A549 (cell line): ENCODE measurements around the gene ADGRL3. TPM values are rescaled to one million over a fixed set of nuclear protein-coding genes. Genes with fewer than 3 reads are reported as not detected.

ENCODE experiments used
- ATAC-seq, 2 experiments: fragments of 200-7000 bp in 1 of 2; fragments of >200 bp in 1 of 2; cut with Nextera tagmentation in 1 of 2; cut with Tn5 transposase in 1 of 2; 3 replicates each; pipeline versions ENCODE4 v1.8.0 to v1.9.1; 2018 to 2020; ENCODE audit warnings: mild to moderate bottlenecking in 1 of 2, moderate library complexity in 1 of 2
- CTCF ChIA-PET: fragments of 300-600 bp; sonication (Branson Sonifier 250); formaldehyde crosslinking; extraction: SDS; loops from one replicate; lab custom pipeline; 2021; ENCODE audit warnings: antibody characterized with exemption, inconsistent platforms; lab: Yijun Ruan, JAX
- POLR2A ChIA-PET: fragments of 350-600 bp; formaldehyde crosslinking; extraction: SDS; loops from one replicate; lab custom pipeline; 2021; ENCODE audit warnings: antibody characterized with exemption, inconsistent platforms; lab: Yijun Ruan, JAX
- DNase-seq, 2 experiments: peaks; one replicate each; pipeline versions ENCODE4 v3.0.0 to v3.0.0-alpha.2; 2011 to 2016; ENCODE audit warnings: low read depth in 1 of 2, low spot score in 1 of 2
- FAIRE-seq: peaks from 2 replicates; lab custom pipeline; 2011; peaks lifted over from hg19 to GRCh38; lab: Jason Lieb, UNC
- H3K27ac ChIP-seq, 2 experiments: fragments of >200 bp; sonication (Bioruptor Twin); formaldehyde crosslinking; 3 replicates each; pipeline ENCODE4 v1.5.1; 2016 to 2017
- H3K4me1 ChIP-seq: fragments of >200 bp; sonication (Bioruptor Twin); formaldehyde crosslinking; 3 replicates; pipeline ENCODE4 v1.6.1; 2016
- H3K4me2 ChIP-seq: fragments of >200 bp; sonication (Bioruptor Twin); formaldehyde crosslinking; 3 replicates; pipeline ENCODE4 v1.6.1; 2016
- H3K4me3 ChIP-seq: fragments of >200 bp; sonication (Bioruptor Twin); formaldehyde crosslinking; 3 replicates; pipeline ENCODE4 v1.5.1; 2016
- H3K9me3 ChIP-seq: fragments of >200 bp; sonication (Bioruptor Twin); formaldehyde crosslinking; 3 replicates; pipeline ENCODE4 v1.6.1; 2016
- CBX2 ChIP-seq: fragments of 200-600 bp; sonication (generic); IDR thresholded peaks from 2 replicates; pipeline ENCODE4 v1.6.1; 2016; ENCODE audit warnings: low read depth, mild to moderate bottlenecking, borderline replicate concordance
- CBX8 ChIP-seq: fragments of 200-600 bp; sonication (generic); IDR thresholded peaks from 2 replicates; pipeline ENCODE4 v1.6.1; 2016
- CHD2 ChIP-seq: fragments of 150-350 bp; IDR thresholded peaks from 2 replicates; pipeline ENCODE4 v1.6.1; 2014; ENCODE audit warnings: low read length; ENCODE audit not compliant: partially characterized antibody
- EHF ChIP-seq: fragments of 250-450 bp; sonication (Bioruptor Pico); IDR thresholded peaks from 2 replicates; pipeline ENCODE4 v1.5.0; 2020; ENCODE audit warnings: mild to moderate bottlenecking
- ESRRA ChIP-seq: fragments of 150-350 bp; IDR thresholded peaks from 2 replicates; pipeline ENCODE4 v1.6.1; 2014; ENCODE audit warnings: mild to moderate bottlenecking, low read length, borderline replicate concordance
- FOSB ChIP-seq: fragments of 250-450 bp; sonication (Bioruptor Pico); IDR thresholded peaks from 2 replicates; pipeline ENCODE4 v1.5.0; 2020; ENCODE audit warnings: mild to moderate bottlenecking, moderate library complexity
- FOXS1 ChIP-seq: fragments of 250-450 bp; sonication (Bioruptor Pico); IDR thresholded peaks from 2 replicates; pipeline ENCODE4 v1.5.0; 2020; ENCODE audit warnings: mild to moderate bottlenecking, moderate library complexity
- HDAC2 ChIP-seq: fragments of 200-600 bp; sonication (generic); IDR thresholded peaks from 2 replicates; pipeline ENCODE4 v1.6.1; 2016
- HEYL ChIP-seq: fragments of 250-450 bp; sonication (Bioruptor Pico); IDR thresholded peaks from 2 replicates; pipeline ENCODE4 v1.8.0; 2021; ENCODE audit warnings: mild to moderate bottlenecking, moderate library complexity
- JUNB ChIP-seq: fragments of >200 bp; sonication (Bioruptor Twin); formaldehyde crosslinking; IDR thresholded peaks from 2 replicates; pipeline ENCODE4 v1.6.1; 2016
- KDM1A ChIP-seq: fragments of 200-600 bp; sonication (generic); IDR thresholded peaks from 2 replicates; pipeline ENCODE4 v1.6.1; 2016; ENCODE audit warnings: low read depth, mild to moderate bottlenecking
- MAFK ChIP-seq: fragments of 450-650 bp; IDR thresholded peaks from 2 replicates; pipeline ENCODE4 v1.6.1; 2014; ENCODE audit not compliant: partially characterized antibody
- MYC ChIP-seq: IDR thresholded peaks from 2 replicates; pipeline ENCODE4 v1.6.1; 2012; ENCODE audit warnings: mild to moderate bottlenecking, inconsistent platforms, low read length, improper control_type of control experiment, borderline replicate concordance
- NFE2L2 ChIP-seq: fragments of 150-350 bp; conservative IDR thresholded peaks from 2 replicates; pipeline ENCODE4 v1.6.1; 2014; ENCODE audit warnings: low read length
- NPAS2 ChIP-seq: fragments of 250-450 bp; sonication (Bioruptor Pico); IDR thresholded peaks from 2 replicates; pipeline ENCODE4 v1.8.0; 2022; ENCODE audit warnings: mild to moderate bottlenecking, moderate library complexity, borderline replicate concordance
- NR3C1 ChIP-seq: fragments of >200 bp; sonication (Bioruptor Twin); formaldehyde crosslinking; IDR thresholded peaks from 3 replicates; pipeline ENCODE4 v1.6.1; 2017
- POLR2AphosphoS2 ChIP-seq: conservative IDR thresholded peaks from 2 replicates; pipeline ENCODE4 v1.6.1; 2012; ENCODE audit warnings: low read length, improper control_type of control experiment, inconsistent platforms
- RAD21 ChIP-seq, 2 experiments: fragments of >200 bp in 1 of 2; sonication (Bioruptor Twin) in 1 of 2; formaldehyde crosslinking in 1 of 2; IDR thresholded peaks in 1 of 2; conservative IDR thresholded peaks in 1 of 2; 2 replicates in 1 of 2; 3 replicates in 1 of 2; pipeline ENCODE4 v1.6.1; 2012 to 2018; ENCODE audit warnings: inconsistent platforms in 1 of 2
- RFX5 ChIP-seq: fragments of 450-650 bp; IDR thresholded peaks from 2 replicates; pipeline ENCODE4 v1.7.1; 2014; ENCODE audit warnings: antibody characterized with exemption, mild to moderate bottlenecking, moderate library complexity
- SMC3 ChIP-seq: fragments of >200 bp; sonication (Bioruptor Twin); formaldehyde crosslinking; IDR thresholded peaks from 3 replicates; pipeline ENCODE4 v1.6.1; 2018; ENCODE audit warnings: inconsistent platforms
- SREBF2 ChIP-seq: fragments of 450-650 bp; IDR thresholded peaks from 2 replicates; pipeline ENCODE4 v1.6.1; 2014; ENCODE audit warnings: mild to moderate bottlenecking, moderate library complexity
- TFCP2L1 ChIP-seq: fragments of 250-450 bp; sonication (Bioruptor Pico); IDR thresholded peaks from 2 replicates; pipeline ENCODE4 v1.5.0; 2021; ENCODE audit warnings: mild to moderate bottlenecking
- ZFP36 ChIP-seq: fragments of 450-650 bp; IDR thresholded peaks from 2 replicates; pipeline ENCODE4 v1.6.1; 2014; ENCODE audit warnings: borderline replicate concordance; ENCODE audit not compliant: partially characterized antibody
- ZNF302 ChIP-seq: fragments of 250-450 bp; sonication (Bioruptor Pico); IDR thresholded peaks from 2 replicates; pipeline ENCODE4 v1.9.0; 2021; ENCODE audit warnings: inconsistent platforms, mild to moderate bottlenecking, moderate library complexity
- WGBS: methylation state at CpG from one replicate; pipeline ENCODE4 v1.1.6; 2017; ENCODE audit errors: missing lambda C conversion rate; 5-methylcytosine and 5-hydroxymethylcytosine counted together
- polyA plus RNA-seq, 4 experiments: library from polyadenylated mRNA; depleted of rRNA in 3 of 4; stranded (reverse); fragments of >200 nt; fragmentation: RNase III in 1 of 4; extraction: RNeasy Plus Mini Kit Qiagen cat#74134 plus additional on column Dnase treatment in 1 of 4; gene quantifications; 2 replicates in 3 of 4; 3 replicates in 1 of 4; pipeline ENCODE4 v1.2.3, GENCODE V29; 2011 to 2017
- TF ChIP-seq, protein P1 (sequence below): fragments of 450-650 bp; IDR thresholded peaks from 2 replicates; pipeline ENCODE4 v1.6.1; 2014; ENCODE audit warnings: antibody characterized with exemption
- TF ChIP-seq, protein P2 (sequence below): fragments of >200 bp; sonication (Bioruptor Twin); formaldehyde crosslinking; IDR thresholded peaks from 3 replicates; pipeline ENCODE4 v1.6.1; 2016
- TF ChIP-seq, protein P3 (sequence below): IDR thresholded peaks from 2 replicates; pipeline ENCODE4 v1.6.1; 2012

ADGRL3 gene
- polyA plus RNA-seq, 2 of the 4 experiments (the other 2 are of a cell fraction), result 0.05 to 0.12 TPM

DNA sequence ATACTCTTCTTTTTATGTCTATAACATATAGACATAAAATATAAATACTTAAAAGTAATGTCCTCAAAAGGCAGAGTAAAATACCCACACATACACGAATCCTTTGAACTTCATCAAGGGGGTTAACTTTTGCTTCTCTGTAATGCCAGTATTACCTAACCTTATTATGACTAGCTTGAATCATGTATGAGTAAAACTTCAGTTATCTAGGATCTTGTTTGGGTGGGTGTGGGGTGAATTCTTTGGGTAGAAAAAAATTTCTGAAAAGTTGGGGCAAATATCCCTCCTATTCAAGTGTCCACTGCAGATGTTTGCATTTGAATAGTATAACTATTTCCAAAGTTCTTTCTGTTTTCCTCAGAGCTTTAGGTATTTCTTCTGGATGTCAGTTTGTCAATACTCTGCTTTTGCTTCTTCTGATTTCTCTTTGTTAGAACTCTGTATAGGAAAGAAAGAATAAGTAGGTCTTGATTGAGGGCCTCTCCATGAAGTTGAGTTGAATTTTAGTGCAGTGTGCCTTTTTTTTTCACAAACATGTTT lies 173.8 kb downstream of the ADGRL3 start:
- no peak overlapping the region for H3K4me3 ChIP-seq
- no peak for FAIRE-seq
- no peaks in the 10 kb centered on the region for H3K4me1 ChIP-seq
- peak in 1 of 2 experiments; percentile 1 for DNase-seq
- no peak overlapping the region for H3K4me2 ChIP-seq
- H3K9me3 ChIP-seq, result no peaks in the 10 kb centered on the region
- CTCF ChIA-PET, result no interaction called here
- TF ChIP-seq NPAS2 (CRISPR knock-in tag), result no peak
- TF ChIP-seq, protein P1, sequence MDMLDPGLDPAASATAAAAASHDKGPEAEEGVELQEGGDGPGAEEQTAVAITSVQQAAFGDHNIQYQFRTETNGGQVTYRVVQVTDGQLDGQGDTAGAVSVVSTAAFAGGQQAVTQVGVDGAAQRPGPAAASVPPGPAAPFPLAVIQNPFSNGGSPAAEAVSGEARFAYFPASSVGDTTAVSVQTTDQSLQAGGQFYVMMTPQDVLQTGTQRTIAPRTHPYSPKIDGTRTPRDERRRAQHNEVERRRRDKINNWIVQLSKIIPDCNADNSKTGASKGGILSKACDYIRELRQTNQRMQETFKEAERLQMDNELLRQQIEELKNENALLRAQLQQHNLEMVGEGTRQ, result no peak
- no peak for TF ChIP-seq JUNB
- no peak for TF ChIP-seq HEYL
- no peak for TF ChIP-seq KDM1A
- no peak for TF ChIP-seq MYC
- no peak for TF ChIP-seq SMC3
- no peak for TF ChIP-seq NR3C1
- no peak for TF ChIP-seq ESRRA
- TF ChIP-seq SREBF2, result no peak
- no peak for TF ChIP-seq MAFK
- no peak for TF ChIP-seq CBX2
- H3K27ac ChIP-seq, result no peak overlapping the region
- 20% methylated on average over 1 of the region's 1 CpG for WGBS
- ATAC-seq, result no peak
- POLR2A ChIA-PET, result no interaction called here

DNA sequence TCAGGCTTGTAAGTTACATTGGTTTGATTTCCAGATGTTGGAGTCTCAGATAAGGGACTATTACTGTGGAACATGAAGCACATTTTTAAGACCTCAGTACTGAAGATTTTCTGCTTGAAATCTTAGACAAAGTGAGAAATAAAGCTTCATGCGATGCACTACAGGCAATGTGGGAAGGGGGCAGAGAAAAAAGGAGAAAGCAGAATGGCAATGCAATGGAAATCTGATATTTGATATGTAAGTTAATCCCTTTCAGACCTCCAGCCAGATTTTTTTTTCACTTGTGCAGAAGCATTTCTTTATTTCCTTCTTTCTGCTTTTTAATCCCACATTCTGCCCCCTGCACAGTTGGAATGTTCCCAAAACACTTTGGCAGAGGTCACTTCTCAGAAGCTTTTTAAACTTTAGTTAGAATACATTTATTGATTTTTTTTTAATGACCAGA lies 174.3 kb downstream of the ADGRL3 start:
- Histone ChIP-seq H3K9me3 (no peaks in the 10 kb centered on the region), H3K4me2 (no peak overlapping the region), H3K4me3 (no peak overlapping the region), H3K4me1 (no peaks in the 10 kb centered on the region), H3K27ac (no peak overlapping the region)
- ChIA-PET POLR2A (no interaction called here), CTCF (no interaction called here)
- no peak for FAIRE-seq
- no peak for ATAC-seq
- no peak for DNase-seq
- WGBS, result 32% methylated on average over 1 of the region's 1 CpG
- TF ChIP-seq FOSB (CRISPR knock-in tag) (no peak), POLR2AphosphoS2 (no peak), HDAC2 (no peak), NPAS2 (CRISPR knock-in tag) (no peak), CHD2 (no peak), RAD21 (conservative IDR thresholded peaks at IDR 0.05 in 1 of 2, IDR thresholded peaks at IDR 0.05 in 1 of 2) (no peak), NFE2L2 (no peak), ZFP36 (no peak), EHF (CRISPR knock-in tag) (no peak), CBX2 (no peak), CBX8 (no peak), TFCP2L1 (CRISPR knock-in tag) (no peak), ZNF302 (CRISPR knock-in tag) (no peak), RFX5 (no peak), FOXS1 (no peak)
- TF ChIP-seq, protein P2, sequence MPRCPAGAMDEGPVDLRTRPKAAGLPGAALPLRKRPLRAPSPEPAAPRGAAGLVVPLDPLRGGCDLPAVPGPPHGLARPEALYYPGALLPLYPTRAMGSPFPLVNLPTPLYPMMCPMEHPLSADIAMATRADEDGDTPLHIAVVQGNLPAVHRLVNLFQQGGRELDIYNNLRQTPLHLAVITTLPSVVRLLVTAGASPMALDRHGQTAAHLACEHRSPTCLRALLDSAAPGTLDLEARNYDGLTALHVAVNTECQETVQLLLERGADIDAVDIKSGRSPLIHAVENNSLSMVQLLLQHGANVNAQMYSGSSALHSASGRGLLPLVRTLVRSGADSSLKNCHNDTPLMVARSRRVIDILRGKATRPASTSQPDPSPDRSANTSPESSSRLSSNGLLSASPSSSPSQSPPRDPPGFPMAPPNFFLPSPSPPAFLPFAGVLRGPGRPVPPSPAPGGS, result no peak
- TF ChIP-seq, protein P3, sequence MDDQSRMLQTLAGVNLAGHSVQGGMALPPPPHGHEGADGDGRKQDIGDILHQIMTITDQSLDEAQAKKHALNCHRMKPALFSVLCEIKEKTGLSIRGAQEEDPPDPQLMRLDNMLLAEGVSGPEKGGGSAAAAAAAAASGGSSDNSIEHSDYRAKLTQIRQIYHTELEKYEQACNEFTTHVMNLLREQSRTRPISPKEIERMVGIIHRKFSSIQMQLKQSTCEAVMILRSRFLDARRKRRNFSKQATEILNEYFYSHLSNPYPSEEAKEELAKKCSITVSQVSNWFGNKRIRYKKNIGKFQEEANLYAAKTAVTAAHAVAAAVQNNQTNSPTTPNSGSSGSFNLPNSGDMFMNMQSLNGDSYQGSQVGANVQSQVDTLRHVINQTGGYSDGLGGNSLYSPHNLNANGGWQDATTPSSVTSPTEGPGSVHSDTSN, result no peak
